B cell (primary cell): ENCODE results near the gene LRRC2. TPM values are rescaled to one million over a fixed set of nuclear protein-coding genes. Genes with fewer than 3 reads are reported as not detected.

Experiments
- ATAC-seq: fragments of 200-7000 bp; cut with Tn5 transposase; one replicate; pipeline ENCODE4 v1.10.0; 2021; ENCODE audit warnings: low read depth, mild to moderate bottlenecking, moderate number of reproducible peaks, moderate library complexity
- CTCF ChIA-PET: fragments of 350-600 bp; sonication (Branson Sonifier 250); formaldehyde crosslinking; loops from one replicate; lab custom pipeline; 2021; ENCODE audit warnings: antibody characterized with exemption, inconsistent platforms; lab: Charles Lee
- POLR2A ChIA-PET: fragments of 350-600 bp; sonication (Branson Sonifier 250); formaldehyde crosslinking; loops from one replicate; lab custom pipeline; 2021; ENCODE audit warnings: antibody characterized with exemption; lab: Charles Lee
- DNase-seq: peaks from one replicate; pipeline ENCODE4 v3.0.0; 2013
- H2AFZ ChIP-seq: 2 replicates; pipeline ENCODE4 v1.6.1; 2012; ENCODE audit warnings: mild to moderate bottlenecking, low read depth, low read length; ENCODE audit not compliant: insufficient read depth, poor library complexity, severe bottlenecking
- H3K27ac ChIP-seq, 2 donors: 1 replicate in 1 of 2; 2 replicates in 1 of 2; pipeline ENCODE4 v1.5.1; 2012 to 2013; ENCODE audit warnings: low read length in 2 of 2, mild to moderate bottlenecking in 2 of 2, moderate library complexity in 1 of 2
- H3K27me3 ChIP-seq, 4 experiments: fragments of 200-600 bp in 1 of 4; sonication (generic) in 1 of 4; replicated peaks in 1 of 4; 1 replicate in 2 of 4; 2 replicates in 2 of 4; pipeline versions ENCODE4 v1.6.1 to v1.7.0; 2013 to 2016; ENCODE audit warnings: low read length in 3 of 4, mild to moderate bottlenecking in 2 of 4, mixed read lengths in 1 of 4, moderate library complexity in 1 of 4; ENCODE audit not compliant: insufficient read depth in 4 of 4, control insufficient read depth in 3 of 4; ENCODE audit errors: control extremely low read depth in 1 of 4
- H3K36me3 ChIP-seq, 2 experiments: replicated peaks in 1 of 2; 1 replicate in 1 of 2; 2 replicates in 1 of 2; pipeline versions ENCODE4 v1.6.1 to v1.7.1; 2013; ENCODE audit warnings: low read length in 1 of 2; ENCODE audit not compliant: insufficient read depth in 2 of 2, control insufficient read depth in 1 of 2; ENCODE audit errors: control extremely low read depth in 1 of 2, extremely low read depth in 1 of 2
- H3K4me1 ChIP-seq, 2 donors: fragments of 200-600 bp in 1 of 2; sonication (generic) in 1 of 2; 1 replicate in 1 of 2; 2 replicates in 1 of 2; pipeline versions ENCODE4 v1.5.1 to v1.6.1; 2013 to 2017; ENCODE audit warnings: low read length in 2 of 2; ENCODE audit not compliant: control insufficient read depth in 2 of 2, insufficient read depth in 2 of 2
- H3K4me2 ChIP-seq: replicated peaks from 2 replicates; pipeline ENCODE3; 2012; ENCODE audit warnings: mild to moderate bottlenecking, low read depth, low read length; ENCODE audit not compliant: poor library complexity, severe bottlenecking
- H3K4me3 ChIP-seq, 5 experiments: fragments of 200-600 bp in 1 of 5; sonication (generic) in 1 of 5; 1 replicate in 3 of 5; 2 replicates in 2 of 5; pipeline versions ENCODE4 v1.5.1 to v1.7.0; 2011 to 2016; ENCODE audit warnings: low read length in 4 of 5, mild to moderate bottlenecking in 4 of 5, low read depth in 2 of 5, control low read depth in 1 of 5, moderate library complexity in 1 of 5; ENCODE audit not compliant: insufficient read depth in 1 of 5; ENCODE audit errors: control extremely low read depth in 1 of 5, extremely low read depth in 1 of 5
- H3K79me2 ChIP-seq: fragments of 200-600 bp; sonication (generic); one replicate; pipeline ENCODE4 v1.6.0; 2016; ENCODE audit warnings: low read length; ENCODE audit not compliant: control insufficient read depth, insufficient read depth
- H3K9ac ChIP-seq: fragments of 200-600 bp; sonication (generic); 2 replicates; pipeline ENCODE4 v1.6.1; 2017; ENCODE audit warnings: mild to moderate bottlenecking, low read length, moderate library complexity
- H3K9me3 ChIP-seq, 3 donors: one replicate each; pipeline versions ENCODE4 v1.6.1 to v1.7.1; 2013; ENCODE audit warnings: low read length in 2 of 3; ENCODE audit not compliant: control insufficient read depth in 2 of 3, insufficient read depth in 1 of 3; ENCODE audit errors: control extremely low read depth in 1 of 3
- H4K20me1 ChIP-seq: 2 replicates; pipeline ENCODE4 v1.6.0; 2012; ENCODE audit warnings: mild to moderate bottlenecking, low read length; ENCODE audit not compliant: insufficient read depth, control insufficient read depth, poor library complexity, severe bottlenecking
- H3K27ac Mint-ChIP-seq: one replicate; pipeline ENCODE4 v1.8.0; 2021; ENCODE audit warnings: mixed read lengths
- H3K27me3 Mint-ChIP-seq: one replicate; pipeline ENCODE4 v1.8.0; 2021; ENCODE audit warnings: mixed read lengths
- H3K4me1 Mint-ChIP-seq: one replicate; pipeline ENCODE4 v1.8.0; 2021; ENCODE audit warnings: mixed read lengths
- H3K4me3 Mint-ChIP-seq: one replicate; pipeline ENCODE4 v1.8.0; 2021; ENCODE audit warnings: mixed read lengths
- H3K9me3 Mint-ChIP-seq: one replicate; pipeline ENCODE4 v1.8.0; 2022; ENCODE audit warnings: mixed read lengths; ENCODE audit not compliant: insufficient read depth
- CTCF ChIP-seq: fragments of 200-600 bp; IDR thresholded peaks from one replicate; pipeline ENCODE4 v1.8.0; 2022; ENCODE audit warnings: antibody characterized with exemption, mild to moderate bottlenecking
- EZH2 ChIP-seq: IDR thresholded peaks from 2 replicates; pipeline ENCODE4 v1.6.1; 2012; ENCODE audit warnings: borderline replicate concordance, low read depth, mild to moderate bottlenecking, moderate library complexity, low read length; ENCODE audit not compliant: insufficient read depth, poor library complexity, severe bottlenecking
- WGBS: methylation state at CpG from one replicate; pipeline ENCODE4 v1.1.5; 2013; ENCODE audit warnings: missing lambda C conversion rate; ENCODE audit not compliant: insufficient coverage; 5-methylcytosine and 5-hydroxymethylcytosine counted together
- intact Hi-C: fragments of 100-400 bp; cut with micrococcal nuclease; formaldehyde crosslinking; loops from one replicate; pipeline ENCODE4 v1.10.0; 2022
- polyA plus RNA-seq: library from polyadenylated mRNA; depleted of rRNA; stranded (reverse); fragments of >200 nt; gene quantifications from 2 replicates; pipeline ENCODE4 v1.2.3, GENCODE V29; 2012
- total RNA-seq, 2 donors: library from RNA; stranded (reverse); fragments of 120-200 nt in 1 of 2; gene quantifications; 1 replicate in 1 of 2; 2 replicates in 1 of 2; pipeline versions ENCODE4 v1.2.3 to v1.2.4, GENCODE V29; 2013 to 2022

LRRC2 gene
- total and polyA plus RNA-seq, 2 donors (not counting 1 experiment from before 2014, with no cell fraction given): 0.04 TPM; not detected in 1

DNA sequence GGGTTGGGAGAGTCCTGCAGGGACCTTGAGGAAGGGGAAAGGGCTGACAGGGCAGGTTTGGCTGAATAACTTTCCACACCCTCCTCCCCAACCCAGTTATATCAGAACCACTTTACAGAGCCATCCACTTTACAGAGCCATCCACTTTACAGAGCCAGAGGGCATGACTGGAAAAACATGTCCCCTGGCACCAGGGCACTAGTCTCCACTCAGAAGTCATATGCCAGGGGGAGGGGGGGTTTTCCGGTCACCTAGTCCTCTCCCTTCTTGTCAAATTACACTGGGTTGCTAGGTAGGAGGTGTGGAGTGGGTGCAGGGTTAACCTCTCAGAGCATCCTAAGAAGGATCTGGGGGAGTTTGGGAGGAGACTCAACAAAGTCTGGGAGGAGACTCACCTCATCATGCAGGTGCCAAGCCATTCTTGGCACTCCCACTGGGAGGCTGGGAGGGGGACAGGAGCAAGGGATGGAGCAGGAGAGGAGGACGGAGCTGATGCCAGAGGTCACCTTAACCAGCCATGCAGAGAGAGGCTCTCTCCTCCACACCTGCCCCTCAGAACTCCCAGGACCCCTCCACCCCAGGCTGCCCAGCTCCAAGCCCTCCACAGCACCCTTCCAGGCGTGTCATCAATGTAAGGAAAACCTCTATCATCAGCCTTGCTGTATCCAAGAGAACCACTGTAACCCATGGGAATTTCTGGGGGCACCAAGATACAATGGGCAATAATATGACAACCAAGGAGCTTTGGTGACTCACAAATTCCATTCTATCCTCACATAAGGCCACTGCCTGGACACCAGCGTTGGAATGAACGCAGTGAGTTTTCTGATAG, 1.7 kb downstream of the LRRC2 start:
- peaks cover 0 to 30% (median 21%) of the 10 kb centered on the region in 4 experiments for H3K27me3 ChIP-seq
- DNase-seq (no peak), ATAC-seq (no peak)
- ChIA-PET CTCF (interaction anchor here (0.8 to 1.7 kb wide), 4 partner anchors 18 to 120 kb away, joined by 4 to 13 read pairs (median 7); no protein-coding TSS in a partner anchor), POLR2A (no interaction called here)
- peaks cover 13% of the 10 kb centered on the region for H3K4me1 Mint-ChIP-seq
- H3K27ac ChIP-seq: no peak overlapping the region
- H3K79me2 ChIP-seq: no peaks in the 10 kb centered on the region
- H3K36me3 ChIP-seq: no peaks in the 10 kb centered on the region
- H3K9me3 ChIP-seq: peaks cover 0 to 7% (median 0%) of the 10 kb centered on the region in 3 donors
- H3K4me3 Mint-ChIP-seq: no peak overlapping the region
- no peak overlapping the region for H3K4me2 ChIP-seq
- H3K9ac ChIP-seq: no peak overlapping the region
- H3K27me3 Mint-ChIP-seq: peaks cover 41% of the 10 kb centered on the region
- no peak overlapping the region for H3K27ac Mint-ChIP-seq
- no peaks in the 10 kb centered on the region for H3K9me3 Mint-ChIP-seq
- TF ChIP-seq EZH2 (no peak), CTCF (no peak)
- H3K4me3 ChIP-seq: no peak overlapping the region
- H3K4me1 ChIP-seq: peaks cover 14 to 15% of the 10 kb centered on the region in 2 donors
- 100% methylated on average over 1 of the region's 5 CpGs for WGBS
- H2AFZ ChIP-seq: no peak overlapping the region
- intact Hi-C loops: no loop called here
- H4K20me1 ChIP-seq: no peaks in the 10 kb centered on the region

GRCh38 chr3:46561951-46562350, 4.2 kb downstream of the LRRC2 start:
- Histone ChIP-seq H3K9me3 (peaks cover 0 to 7% (median 0%) of the 10 kb centered on the region in 3 donors), H3K79me2 (no peaks in the 10 kb centered on the region), H4K20me1 (no peaks in the 10 kb centered on the region), H3K9ac (no peak overlapping the region), H3K4me2 (no peak overlapping the region), H2AFZ (no peak overlapping the region), H3K4me3 (no peak overlapping the region), H3K27ac (no peak overlapping the region), H3K36me3 (no peaks in the 10 kb centered on the region), H3K27me3 (peaks cover 0 to 28% (median 18%) of the 10 kb centered on the region in 4 experiments), H3K4me1 (peaks cover 26 to 28% of the 10 kb centered on the region in 2 donors)
- no CpG with 5 or more reads among the region's 1 CpG for WGBS
- DNase-seq (no peak), ATAC-seq (no peak)
- ChIA-PET CTCF (interaction anchor here (0.6 to 7.3 kb wide), 6 partner anchors 10 to 285 kb away, joined by 3 to 275 read pairs (median 6); partner anchors contain the start of gene RTP3), POLR2A (no interaction called here)
- H3K27ac Mint-ChIP-seq: no peak overlapping the region
- H3K27me3 Mint-ChIP-seq: peaks cover 31% of the 10 kb centered on the region
- H3K4me3 Mint-ChIP-seq: no peak overlapping the region
- H3K9me3 Mint-ChIP-seq: no peaks in the 10 kb centered on the region
- H3K4me1 Mint-ChIP-seq: peaks cover 27% of the 10 kb centered on the region
- TF ChIP-seq CTCF: no peak
- no peak for TF ChIP-seq EZH2
- intact Hi-C loops: no loop called here
